ENCODE data around the gene TBC1D21. TPM values are rescaled to one million over a fixed set of nuclear protein-coding genes. Genes with fewer than 3 reads are reported as not detected.

The TBC1D21 gene
- total RNA-seq, 1 donor from 2014 or later: not detected

GRCh38 chr15:73886717-73887345 lies 13.5 kb downstream of the TBC1D21 start:
- no peak overlapping the region for H3K4me2 ChIP-seq
- no peaks in the 10 kb centered on the region for H3K36me3 Mint-ChIP-seq
- TF ChIP-seq EZH2phosphoT487 (IDR thresholded peaks at IDR 0.05) (no peak), EZH2 (IDR thresholded peaks at IDR 0.05) (no peak), CTCF (IDR thresholded peaks at IDR 0.05) (no peak)
- no peak overlapping the region for H2AFZ ChIP-seq (replicated peaks)
- no peaks in the 10 kb centered on the region for H4K20me1 ChIP-seq (ENCODE audit: low read depth)
- DNase-seq (ENCODE audit: low spot score): no peak
- no peaks in the 10 kb centered on the region for H3K4me1 ChIP-seq
- H3K9me3 ChIP-seq (ENCODE audit: low read depth): no peaks in the 10 kb centered on the region
- peaks cover 13% of the 10 kb centered on the region for H3K4me1 Mint-ChIP-seq
- H3K27me3 ChIP-seq: no peaks in the 10 kb centered on the region
- no peak overlapping the region for H3K27ac Mint-ChIP-seq
- no peak overlapping the region for H3K27ac ChIP-seq
- no peaks in the 10 kb centered on the region for H3K79me2 ChIP-seq (ENCODE audit: low read depth)
- H3F3A ChIP-seq (ENCODE audit: low read depth): no peaks in the 10 kb centered on the region
- no peaks in the 10 kb centered on the region for H3K36me3 ChIP-seq
- H3K4me3 ChIP-seq: no peak overlapping the region
- peaks cover 4% of the 10 kb centered on the region for H3K9me3 Mint-ChIP-seq
- no peak overlapping the region for H3K4me3 Mint-ChIP-seq
- H3K9ac ChIP-seq: no peak overlapping the region
- peaks cover 9% of the 10 kb centered on the region for H3K27me3 Mint-ChIP-seq (ENCODE audit: insufficient read depth, low read depth)

- H3K4me2 ChIP-seq: no peak overlapping the region
- Mint-ChIP-seq H3K4me3 (no peak overlapping the region), H3K9me3 (peaks cover 4% of the 10 kb centered on the region), H3K27me3 (ENCODE audit: insufficient read depth, low read depth) (peaks cover 9% of the 10 kb centered on the region), H3K36me3 (no peaks in the 10 kb centered on the region), H3K4me1 (peaks cover 13% of the 10 kb centered on the region), H3K27ac (no peak overlapping the region)
- no peaks in the 10 kb centered on the region for H3K36me3 ChIP-seq
- no peaks in the 10 kb centered on the region for H3F3A ChIP-seq (ENCODE audit: low read depth)
- H3K27me3 ChIP-seq: no peaks in the 10 kb centered on the region
- H3K4me3 ChIP-seq: no peak overlapping the region
- no peak overlapping the region for H3K9ac ChIP-seq
- no peaks in the 10 kb centered on the region for H3K4me1 ChIP-seq
- H4K20me1 ChIP-seq (ENCODE audit: low read depth): no peaks in the 10 kb centered on the region
- no peaks in the 10 kb centered on the region for H3K79me2 ChIP-seq (ENCODE audit: low read depth)
- H3K27ac ChIP-seq: no peak overlapping the region
- no peak overlapping the region for H2AFZ ChIP-seq (replicated peaks)
- H3K9me3 ChIP-seq (ENCODE audit: low read depth): no peaks in the 10 kb centered on the region
- TF ChIP-seq CTCF (IDR thresholded peaks at IDR 0.05): no peak
- TF ChIP-seq EZH2phosphoT487 (IDR thresholded peaks at IDR 0.05): no peak
- TF ChIP-seq EZH2 (IDR thresholded peaks at IDR 0.05): no peak
- no peak for DNase-seq (ENCODE audit: low spot score)
Observed at GRCh38 chr15:73887481-73887880, 14.1 kb downstream of the TBC1D21 start.

GRCh38 chr15:73888224-73889041 lies 15.1 kb downstream of the TBC1D21 start:
- Histone ChIP-seq H3K9ac (no peak overlapping the region), H3K4me2 (no peak overlapping the region), H3K9me3 (ENCODE audit: low read depth) (no peaks in the 10 kb centered on the region), H2AFZ (replicated peaks) (no peak overlapping the region), H3K36me3 (no peaks in the 10 kb centered on the region), H3F3A (ENCODE audit: low read depth) (no peaks in the 10 kb centered on the region), H3K79me2 (ENCODE audit: low read depth) (no peaks in the 10 kb centered on the region), H3K27me3 (no peaks in the 10 kb centered on the region), H3K27ac (no peak overlapping the region), H4K20me1 (ENCODE audit: low read depth) (no peaks in the 10 kb centered on the region), H3K4me3 (no peak overlapping the region), H3K4me1 (no peaks in the 10 kb centered on the region)
- peaks cover 7% of the 10 kb centered on the region for H3K9me3 Mint-ChIP-seq
- no peaks in the 10 kb centered on the region for H3K36me3 Mint-ChIP-seq
- no peak overlapping the region for H3K27ac Mint-ChIP-seq
- H3K27me3 Mint-ChIP-seq (ENCODE audit: insufficient read depth, low read depth): peaks cover 7% of the 10 kb centered on the region
- DNase-seq (ENCODE audit: low spot score): no peak
- TF ChIP-seq EZH2 (IDR thresholded peaks at IDR 0.05) (no peak), CTCF (IDR thresholded peaks at IDR 0.05) (no peak), EZH2phosphoT487 (IDR thresholded peaks at IDR 0.05) (no peak)
- H3K4me1 Mint-ChIP-seq: peaks cover 12% of the 10 kb centered on the region
- no peak overlapping the region for H3K4me3 Mint-ChIP-seq

Measured in neural progenitor cell (in vitro differentiated cells).